DMS 273 (cell line): ENCODE measurements around the gene THEMIS2.
A peak's percentile ranks its signal among the peaks of the same experiment; 100 is the strongest.

ENCODE experiments used
- DNase-seq: peaks from one replicate; lab custom pipeline; 2025; ENCODE audit not compliant: unreplicated experiment; lab: John Stamatoyannopoulos, UW

The THEMIS2 gene

DNA sequence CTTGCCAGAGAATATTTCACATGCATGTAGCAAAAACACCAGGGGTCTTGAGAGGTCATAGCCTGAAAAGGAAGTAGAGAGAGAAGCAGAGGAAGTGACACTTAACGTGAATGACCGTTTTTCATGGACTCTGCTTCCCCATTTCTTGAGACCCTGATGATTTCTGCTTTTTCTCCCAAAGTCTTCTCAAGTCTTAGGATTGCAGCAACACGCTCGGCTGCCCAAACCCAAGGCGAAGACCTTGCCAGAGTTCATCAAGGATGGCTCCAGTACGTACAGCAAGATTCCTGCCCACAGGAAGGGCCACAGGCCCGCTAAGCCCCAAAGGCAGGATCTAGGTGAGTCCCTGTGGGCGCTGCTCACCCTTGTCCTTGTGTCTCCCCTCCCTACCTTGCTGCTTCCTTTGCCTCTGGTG, 12.8 kb downstream of the THEMIS2 start:
- DNase-seq, result no peak

- no peak for DNase-seq
Measured at GRCh38 chr1:27885621-27886352, 13.4 kb downstream of the THEMIS2 start.

- no peak for DNase-seq
Measured at GRCh38 chr1:27886353-27886679, 14.0 kb downstream of the THEMIS2 start.

DNA sequence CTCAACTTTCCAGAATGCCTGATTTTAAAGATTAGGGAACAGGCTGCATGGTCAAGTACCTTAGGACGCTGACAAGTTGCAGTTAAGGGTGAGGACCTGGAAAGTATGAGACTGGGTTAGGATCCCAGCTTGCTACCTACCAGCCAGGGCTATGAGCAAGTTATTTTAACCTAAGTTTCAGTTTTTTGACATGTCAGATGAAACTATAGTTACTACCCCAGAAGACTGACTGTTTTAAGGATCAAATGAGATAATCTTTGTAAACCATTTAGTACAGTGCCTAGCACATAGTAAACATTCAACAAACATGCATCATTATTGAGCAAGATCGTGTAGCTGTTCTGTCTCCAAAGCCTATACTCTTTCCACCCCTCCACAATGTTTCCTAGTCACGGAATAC, 14.4 kb downstream of the THEMIS2 start:
- DNase-seq, result no peak

DNA sequence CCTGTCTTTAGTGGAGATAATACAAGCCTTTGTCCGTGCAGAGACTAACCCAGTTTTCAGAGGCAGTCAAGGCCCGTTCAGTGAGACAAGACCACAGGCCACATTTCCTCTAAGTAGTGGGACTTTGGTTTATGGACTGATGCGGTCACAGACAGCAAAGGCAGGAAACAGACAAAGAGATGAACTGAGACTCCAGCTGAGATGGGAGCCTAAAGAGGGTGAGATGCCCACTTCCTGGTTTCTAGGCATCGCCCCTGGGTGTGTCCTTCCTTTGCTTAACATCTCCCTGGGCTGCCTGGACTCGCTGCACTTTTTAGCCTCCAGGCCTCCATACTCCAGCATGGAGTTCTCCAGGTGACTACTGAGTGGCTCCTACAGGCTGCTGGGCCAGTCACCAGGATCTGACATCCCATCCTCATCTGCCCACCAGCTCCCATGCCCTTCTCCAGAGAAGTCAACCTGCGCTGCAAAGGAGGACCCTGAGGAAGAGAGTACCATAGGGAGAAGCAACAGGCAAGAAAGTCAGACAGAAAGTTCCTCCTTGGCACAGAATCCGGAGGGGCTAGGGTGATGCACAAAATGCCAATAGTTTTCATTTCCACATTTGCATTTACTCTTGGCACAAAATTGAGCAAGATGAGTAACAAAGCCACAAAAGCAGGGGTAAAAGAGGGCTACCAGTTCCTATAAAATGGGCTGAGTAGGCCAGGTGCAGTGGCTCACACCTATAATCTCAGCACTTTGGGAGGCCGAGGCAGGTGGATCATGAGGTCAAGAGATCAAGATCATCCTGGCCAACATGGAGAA, 15.1 kb downstream of the THEMIS2 start:
- no peak for DNase-seq

GRCh38 chr1:27889506-27889905, 17.2 kb downstream of the THEMIS2 start:
- DNase-seq, result no peak

DNA sequence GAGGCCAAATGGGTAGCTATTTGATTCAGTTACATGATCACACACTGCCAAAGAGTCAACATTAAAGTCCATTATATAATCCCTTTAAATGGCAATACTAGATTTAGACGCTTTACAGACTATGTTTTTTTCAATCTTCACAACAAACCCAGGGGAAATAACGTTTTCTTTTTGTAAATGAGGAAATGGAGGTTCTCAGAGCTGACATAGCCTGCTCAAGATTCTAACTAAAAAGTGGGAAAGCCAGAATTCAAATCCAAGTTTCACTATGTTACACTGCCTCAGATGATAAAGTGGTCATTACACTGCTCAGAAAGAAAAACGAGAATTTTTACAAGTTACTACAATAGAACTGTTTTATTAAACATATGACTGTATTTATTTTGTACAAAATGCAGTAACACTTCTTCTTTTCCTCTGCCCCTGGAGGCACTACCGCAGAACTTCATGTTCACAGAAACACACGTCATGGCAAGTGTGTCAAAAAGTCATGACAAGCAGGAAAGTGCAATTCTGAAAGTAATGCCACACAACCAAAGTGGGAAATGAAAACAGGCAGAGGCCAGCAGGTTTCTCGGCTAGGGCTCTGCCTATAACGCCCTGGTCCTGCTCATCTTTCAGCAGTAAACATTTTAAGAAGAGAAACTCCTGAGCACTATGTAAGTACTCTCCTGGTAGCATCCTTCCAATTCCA, 19.0 kb downstream of the THEMIS2 start:
- DNase-seq, result no peak

GRCh38 chr1:27894521-27894920, 22.2 kb downstream of the THEMIS2 start:
- no peak for DNase-seq

GRCh38 chr1:27906759-27907158, 34.4 kb downstream of the THEMIS2 start:
- no peak for DNase-seq

DNA sequence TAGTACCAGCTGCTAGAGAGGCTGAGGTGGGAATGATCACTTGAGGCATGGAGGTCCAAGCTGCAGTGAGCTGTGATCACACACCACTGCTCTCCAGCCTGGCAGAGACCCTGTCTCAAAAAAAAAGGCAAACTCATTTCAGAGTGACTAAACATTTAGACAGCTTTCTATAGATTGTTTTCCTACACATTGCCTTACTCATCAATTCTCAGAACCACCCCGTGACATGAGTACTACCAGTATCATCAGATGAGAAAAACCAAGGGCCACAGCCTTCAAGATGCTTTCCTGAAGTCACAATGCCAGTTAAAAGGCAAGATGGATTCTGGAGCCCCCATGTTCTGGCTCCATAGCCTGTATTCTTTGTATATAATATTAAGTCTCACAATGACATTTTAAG, 40.1 kb downstream of the THEMIS2 start:
- no peak for DNase-seq

GRCh38 chr1:27915082-27915575, 42.8 kb downstream of the THEMIS2 start:
- no peak for DNase-seq

- DNase-seq, result no peak
Measured at GRCh38 chr1:27922272-27922671, 49.9 kb downstream of the THEMIS2 start.

DNA sequence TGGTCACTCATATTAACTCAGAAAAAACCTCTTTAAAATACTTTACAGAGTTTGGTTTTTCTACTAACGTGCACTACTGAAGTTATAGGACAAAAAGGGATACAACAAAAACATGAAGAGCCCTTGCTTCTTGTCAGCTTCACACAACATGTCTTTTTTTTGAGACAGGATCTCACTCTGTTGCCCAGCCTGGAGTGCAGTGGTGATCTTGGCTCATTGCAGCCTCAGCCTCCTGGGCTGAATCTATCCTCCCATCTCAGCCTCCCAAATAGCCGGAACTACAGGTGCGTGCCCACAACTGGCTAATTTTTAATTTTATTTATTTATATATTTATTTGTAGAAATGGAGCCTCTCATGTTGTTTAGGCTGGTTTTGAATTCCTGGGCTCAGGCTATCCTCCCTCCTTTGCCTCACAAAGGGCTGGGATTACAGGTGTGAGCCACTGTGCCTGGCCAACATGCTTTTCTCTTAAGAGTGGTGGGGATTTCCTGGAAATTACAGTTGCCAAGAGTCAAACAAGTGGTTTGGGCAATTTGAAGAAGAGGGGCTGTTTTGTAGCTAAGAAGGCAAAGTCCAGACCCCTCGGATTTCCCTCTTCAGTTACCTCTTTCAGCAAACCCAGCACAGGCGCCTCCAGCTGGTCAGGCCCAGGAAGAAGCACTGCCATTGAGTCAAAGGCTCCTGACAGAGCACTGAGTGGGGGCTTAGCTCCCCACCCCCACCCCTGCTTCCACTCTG, 56.0 kb downstream of the THEMIS2 start:
- no peak for DNase-seq

- no peak for DNase-seq
Measured at GRCh38 chr1:27931184-27931583, 58.8 kb downstream of the THEMIS2 start.

DNA sequence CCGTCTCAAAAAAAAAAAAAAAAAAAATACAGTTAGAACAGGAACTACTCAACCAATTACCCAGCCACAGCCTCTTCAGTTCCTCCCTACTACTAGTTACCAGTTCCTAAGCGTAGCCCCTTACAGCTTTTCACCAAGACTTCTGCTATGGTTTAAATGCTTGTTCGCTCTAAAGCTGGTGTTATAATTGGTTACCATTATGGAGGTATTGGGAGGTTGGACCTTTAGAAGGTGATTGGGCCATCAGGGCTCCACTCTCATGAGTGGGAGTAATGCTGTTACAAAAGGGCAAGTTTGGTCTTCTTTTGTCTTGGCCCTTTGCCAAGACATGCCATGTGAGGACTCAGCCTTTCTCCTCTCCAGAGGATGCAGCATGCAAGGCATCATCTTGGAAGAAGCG, 59.4 kb downstream of the THEMIS2 start:
- DNase-seq, result peak; percentile 14

GRCh38 chr1:27934818-27935549, 62.6 kb downstream of the THEMIS2 start, which contains the start of gene SMPDL3B:
Gene SMPDL3B (plus strand): TSS chr1:27935000. CDS start chr1:27935184, 184 bp downstream.
- peak; percentile 58 for DNase-seq

DNA sequence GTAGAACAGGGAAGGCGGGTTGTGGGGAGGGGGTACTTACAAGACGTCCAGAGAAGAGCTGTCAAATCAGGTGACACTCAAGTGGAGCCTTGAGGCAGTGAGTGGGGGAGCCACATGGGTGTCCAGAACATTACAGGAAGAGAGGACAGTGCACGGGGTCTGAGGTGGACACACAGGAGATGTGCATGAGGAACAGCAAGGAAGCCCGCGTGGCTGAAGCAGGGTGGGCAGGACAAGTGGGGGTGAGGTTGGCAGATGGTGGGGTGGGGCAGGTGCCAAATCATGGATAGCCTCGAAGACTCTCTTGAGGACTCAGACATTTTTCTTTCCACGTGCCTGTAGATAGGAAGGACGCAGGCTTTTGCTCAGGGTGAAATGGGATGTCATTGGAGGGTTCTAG, 63.4 kb downstream of the THEMIS2 start:
- DNase-seq, result peak; percentile 28
